GM23338 (cell line): ENCODE results near the gene HORMAD2. TPM values are rescaled to one million over a fixed set of nuclear protein-coding genes. Genes with fewer than 3 reads are reported as not detected.

Experiments
- ATAC-seq: fragments of 200-7000 bp; cut with Tn5 transposase; 3 replicates; pipeline ENCODE4 v1.9.1; 2020
- DNase-seq: peaks from one replicate; pipeline ENCODE4 v3.0.0-alpha.2; 2015; ENCODE audit warnings: low spot score
- H2AFZ ChIP-seq: fragments of 200-600 bp; sonication (generic); 2 replicates; pipeline ENCODE4 v1.8.0; 2016; ENCODE audit warnings: antibody characterized with exemption, mild to moderate bottlenecking, moderate library complexity
- H3F3A ChIP-seq: fragments of 200-600 bp; sonication (generic); replicated peaks from 2 replicates; pipeline ENCODE4 v1.8.0; 2017; ENCODE audit warnings: antibody characterized with exemption, mixed run types, low read depth
- H3K27ac ChIP-seq: fragments of 200-600 bp; sonication (generic); 2 replicates; pipeline ENCODE4 v1.6.1; 2016; ENCODE audit warnings: low read depth
- H3K27me3 ChIP-seq: fragments of 200-600 bp; sonication (generic); 2 replicates; pipeline ENCODE4 v1.8.0; 2016; ENCODE audit warnings: mild to moderate bottlenecking, mixed run types, moderate library complexity; ENCODE audit not compliant: insufficient read depth
- H3K36me3 ChIP-seq: fragments of 200-600 bp; sonication (generic); 2 replicates; pipeline ENCODE4 v1.8.0; 2016; ENCODE audit warnings: mild to moderate bottlenecking; ENCODE audit not compliant: insufficient read depth
- H3K4me1 ChIP-seq: fragments of 200-600 bp; sonication (generic); 2 replicates; pipeline ENCODE4 v1.8.0; 2016; ENCODE audit warnings: mild to moderate bottlenecking, moderate library complexity; ENCODE audit not compliant: insufficient read depth
- H3K4me2 ChIP-seq: fragments of 200-600 bp; sonication (generic); 2 replicates; pipeline ENCODE4 v1.7.1; 2017; ENCODE audit warnings: mixed run types
- H3K4me3 ChIP-seq: fragments of 200-600 bp; sonication (generic); 2 replicates; pipeline ENCODE4 v1.6.1; 2016; ENCODE audit warnings: mixed run types
- H3K79me2 ChIP-seq: fragments of 200-600 bp; sonication (generic); replicated peaks from 2 replicates; pipeline ENCODE4 v1.8.0; 2017; ENCODE audit warnings: mild to moderate bottlenecking; ENCODE audit not compliant: insufficient read depth
- H3K9me2 ChIP-seq: fragments of 200-600 bp; sonication (generic); 2 replicates; pipeline ENCODE4 v1.8.0; 2017; ENCODE audit not compliant: insufficient read depth
- H4K20me1 ChIP-seq: fragments of 200-600 bp; sonication (generic); replicated peaks from 2 replicates; pipeline ENCODE4 v1.8.0; 2017; ENCODE audit warnings: mild to moderate bottlenecking; ENCODE audit not compliant: insufficient read depth
- H3K27ac Mint-ChIP-seq: 2 replicates; pipeline ENCODE4 v1.8.0; 2020; ENCODE audit warnings: inconsistent platforms, mild to moderate bottlenecking, moderate library complexity, mixed read lengths
- H3K27me3 Mint-ChIP-seq: 3 replicates; pipeline ENCODE4 v1.8.0; 2022; ENCODE audit warnings: low read depth, mild to moderate bottlenecking, moderate library complexity, mixed read lengths, inconsistent platforms; ENCODE audit not compliant: insufficient read depth, poor library complexity
- H3K36me3 Mint-ChIP-seq: 3 replicates; pipeline ENCODE4 v1.8.0; 2021; ENCODE audit warnings: low read depth, mild to moderate bottlenecking, inconsistent platforms, moderate library complexity, mixed read lengths
- H3K4me1 Mint-ChIP-seq: 3 replicates; pipeline ENCODE4 v1.8.0; 2020; ENCODE audit warnings: mild to moderate bottlenecking, inconsistent platforms, mixed read lengths
- H3K4me3 Mint-ChIP-seq: 3 replicates; pipeline ENCODE4 v1.8.0; 2021; ENCODE audit warnings: moderate library complexity, mild to moderate bottlenecking, inconsistent platforms, mixed read lengths
- H3K9me3 Mint-ChIP-seq: 3 replicates; pipeline ENCODE4 v1.8.0; 2020; ENCODE audit warnings: moderate library complexity, mild to moderate bottlenecking, inconsistent platforms, mixed read lengths
- CREB1 ChIP-seq: fragments of 250-450 bp; sonication (Bioruptor Pico); IDR thresholded peaks from 2 replicates; pipeline ENCODE4 v1.5.0; 2020; ENCODE audit warnings: low read depth, mild to moderate bottlenecking, moderate library complexity
- ETS1 ChIP-seq: IDR thresholded peaks from 2 replicates; pipeline ENCODE4 v1.6.1; 2016; ENCODE audit warnings: antibody characterized with exemption
- EZH2 ChIP-seq: fragments of 200-600 bp; sonication (generic); IDR thresholded peaks from one replicate; pipeline ENCODE4 v1.8.0; 2017; ENCODE audit warnings: antibody characterized with exemption, mild to moderate bottlenecking, low read depth; ENCODE audit not compliant: unreplicated experiment
- NANOG ChIP-seq: IDR thresholded peaks from 2 replicates; pipeline ENCODE4 v1.6.1; 2016; ENCODE audit warnings: antibody characterized with exemption, borderline replicate concordance
- POLR2AphosphoS5 ChIP-seq: IDR thresholded peaks from 2 replicates; pipeline ENCODE4 v1.6.1; 2016; ENCODE audit warnings: antibody characterized with exemption, low read depth
- REST ChIP-seq: IDR thresholded peaks from one replicate; pipeline ENCODE4 v1.6.1; 2018; ENCODE audit warnings: antibody characterized with exemption; ENCODE audit not compliant: unreplicated experiment
- STAT1 ChIP-seq: IDR thresholded peaks from one replicate; pipeline ENCODE4 v1.6.1; 2016; ENCODE audit warnings: antibody characterized with exemption; ENCODE audit not compliant: unreplicated experiment
- ZNF114 ChIP-seq: fragments of 250-450 bp; sonication (Bioruptor Pico); IDR thresholded peaks from 2 replicates; pipeline ENCODE4 v1.5.0; 2020; ENCODE audit warnings: mild to moderate bottlenecking, moderate library complexity
- polyA plus RNA-seq: library from polyadenylated mRNA; unstranded; fragments of >200 nt; fragmentation: Nextera tagmentation; extraction: Ambion mirVana; gene quantifications from 2 replicates; pipeline ENCODE4 v1.2.1, GENCODE V29; 2016
- total RNA-seq: library from RNA; depleted of rRNA; stranded (reverse); fragments of >200 nt; shearing (Covaris generic); gene quantifications from 2 replicates; pipeline ENCODE4 v1.2.3, GENCODE V29; 2014

HORMAD2 gene
- total and polyA plus RNA-seq, 2 experiments from 2014 or later, result 0.40 TPM; not detected in 1

- TF ChIP-seq STAT1, result no peak
- TF ChIP-seq REST, result no peak
- no peak for TF ChIP-seq ZNF114 (CRISPR knock-in tag)
Observed at GRCh38 chr22:30045901-30046715, 34.2 kb upstream of the HORMAD2 start (continued).

DNA sequence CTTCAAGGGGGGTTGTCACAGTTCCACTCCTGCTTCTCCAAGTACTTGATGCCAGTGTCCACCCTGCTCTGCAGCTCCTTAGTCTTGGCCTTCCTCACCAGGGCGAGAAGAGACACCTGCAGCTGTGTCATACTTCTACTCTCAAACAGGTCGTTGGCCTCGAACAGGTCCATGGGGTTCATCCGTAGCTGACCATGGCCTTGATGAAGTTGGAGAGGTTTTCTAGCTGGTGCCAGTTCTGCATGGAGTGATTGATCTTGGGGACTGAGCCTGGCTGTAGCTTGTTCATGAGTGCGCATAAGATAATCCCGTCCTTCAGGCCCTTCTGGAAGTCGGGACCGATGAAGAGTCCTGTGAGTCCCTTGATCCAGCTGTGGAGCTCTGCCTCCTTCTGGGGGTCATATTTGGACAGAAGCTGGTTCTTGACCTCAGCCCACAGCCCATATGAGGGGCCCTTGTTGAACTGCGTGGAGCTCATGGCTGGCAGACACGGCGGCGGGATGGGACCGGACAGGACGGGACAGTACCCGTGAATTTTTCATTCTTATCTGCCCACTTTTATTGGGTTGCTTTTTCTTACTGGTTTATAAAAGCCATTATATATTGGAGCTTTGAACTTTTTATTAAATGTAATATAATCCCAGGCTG is 33.4 kb upstream of the HORMAD2 start:
- Histone ChIP-seq H4K20me1 (no peaks in the 10 kb centered on the region), H2AFZ (no peak overlapping the region), H3K27ac (no peak overlapping the region), H3K9me2 (no peaks in the 10 kb centered on the region), H3F3A (no peaks in the 10 kb centered on the region), H3K4me3 (no peak overlapping the region), H3K79me2 (no peaks in the 10 kb centered on the region), H3K4me2 (no peak overlapping the region), H3K27me3 (no peaks in the 10 kb centered on the region), H3K4me1 (no peaks in the 10 kb centered on the region), H3K36me3 (no peaks in the 10 kb centered on the region)
- Mint-ChIP-seq H3K4me3 (no peak overlapping the region), H3K27me3 (peaks cover 7% of the 10 kb centered on the region), H3K4me1 (no peaks in the 10 kb centered on the region), H3K36me3 (no peaks in the 10 kb centered on the region), H3K27ac (no peak overlapping the region), H3K9me3 (no peaks in the 10 kb centered on the region)
- no peak for DNase-seq
- ATAC-seq, result no peak
- TF ChIP-seq NANOG (no peak), POLR2AphosphoS5 (no peak), STAT1 (no peak), REST (no peak), EZH2 (no peak), CREB1 (CRISPR knock-in tag) (no peak), ETS1 (no peak)
